WERI-Rb-1 (cell line): ENCODE results near the gene MARCHF6.
A peak's percentile ranks its signal among the peaks of the same experiment; 100 is the strongest.

ENCODE experiments used
- DNase-seq: peaks from one replicate; pipeline ENCODE4 v3.0.0-alpha.2; 2020
- H3K27ac ChIP-seq: fragments of 250-450 bp; sonication (Bioruptor Pico); 2 replicates; pipeline ENCODE4 v1.5.1; 2020; ENCODE audit warnings: mild to moderate bottlenecking, moderate library complexity
- H3K27me3 ChIP-seq: fragments of 250-450 bp; sonication (Bioruptor Pico); 2 replicates; pipeline ENCODE4 v1.5.1; 2021; ENCODE audit warnings: mild to moderate bottlenecking, low read depth, moderate library complexity; ENCODE audit not compliant: insufficient read depth, severe bottlenecking
- H3K36me3 ChIP-seq: fragments of 250-450 bp; sonication (Bioruptor Pico); 2 replicates; pipeline ENCODE4 v1.5.1; 2020; ENCODE audit warnings: mild to moderate bottlenecking, moderate library complexity
- H3K4me3 ChIP-seq: 2 replicates; pipeline ENCODE4 v1.5.1; 2011; ENCODE audit warnings: low read depth, mild to moderate bottlenecking, control low read depth, low read length
- H3K9me3 ChIP-seq: fragments of 250-450 bp; sonication (Bioruptor Pico); 2 replicates; pipeline ENCODE4 v1.5.1; 2021; ENCODE audit warnings: mild to moderate bottlenecking, moderate library complexity; ENCODE audit not compliant: severe bottlenecking
- TF ChIP-seq, protein P1 (sequence below): IDR thresholded peaks from 2 replicates; pipeline ENCODE4 v1.5.1; 2011; ENCODE audit warnings: low read depth, mild to moderate bottlenecking, control low read depth, inconsistent platforms, low read length

The MARCHF6 gene

DNA sequence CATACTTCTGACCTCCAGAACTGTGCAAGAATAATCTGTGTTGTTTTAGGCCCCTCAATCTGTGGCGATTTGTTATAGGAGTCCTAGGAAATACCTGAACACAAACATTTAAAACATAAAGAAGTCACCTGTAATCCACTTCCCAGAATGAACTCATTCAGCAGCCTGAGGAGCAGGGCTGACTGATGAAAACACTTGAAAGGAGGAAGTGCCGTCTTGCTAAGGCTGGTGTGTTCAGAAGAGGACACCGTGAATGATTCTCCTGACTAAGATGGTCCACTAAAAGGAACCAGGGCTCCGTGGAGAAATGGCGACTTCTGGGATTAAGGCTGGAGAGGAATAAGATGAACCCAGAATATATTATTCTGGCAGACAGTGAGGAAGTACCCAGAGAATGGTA is 18.7 kb upstream of the MARCHF6 start:
- H3K27me3 ChIP-seq, result no peaks in the 10 kb centered on the region
- H3K27ac ChIP-seq, result peak overlapping the region; percentile 3; the same call in 1 of the 2 replicates
- peaks cover 8% of the 10 kb centered on the region for H3K9me3 ChIP-seq
- no peak overlapping the region for H3K4me3 ChIP-seq
- TF ChIP-seq, protein P1, sequence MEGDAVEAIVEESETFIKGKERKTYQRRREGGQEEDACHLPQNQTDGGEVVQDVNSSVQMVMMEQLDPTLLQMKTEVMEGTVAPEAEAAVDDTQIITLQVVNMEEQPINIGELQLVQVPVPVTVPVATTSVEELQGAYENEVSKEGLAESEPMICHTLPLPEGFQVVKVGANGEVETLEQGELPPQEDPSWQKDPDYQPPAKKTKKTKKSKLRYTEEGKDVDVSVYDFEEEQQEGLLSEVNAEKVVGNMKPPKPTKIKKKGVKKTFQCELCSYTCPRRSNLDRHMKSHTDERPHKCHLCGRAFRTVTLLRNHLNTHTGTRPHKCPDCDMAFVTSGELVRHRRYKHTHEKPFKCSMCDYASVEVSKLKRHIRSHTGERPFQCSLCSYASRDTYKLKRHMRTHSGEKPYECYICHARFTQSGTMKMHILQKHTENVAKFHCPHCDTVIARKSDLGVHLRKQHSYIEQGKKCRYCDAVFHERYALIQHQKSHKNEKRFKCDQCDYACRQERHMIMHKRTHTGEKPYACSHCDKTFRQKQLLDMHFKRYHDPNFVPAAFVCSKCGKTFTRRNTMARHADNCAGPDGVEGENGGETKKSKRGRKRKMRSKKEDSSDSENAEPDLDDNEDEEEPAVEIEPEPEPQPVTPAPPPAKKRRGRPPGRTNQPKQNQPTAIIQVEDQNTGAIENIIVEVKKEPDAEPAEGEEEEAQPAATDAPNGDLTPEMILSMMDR, result no peak
- DNase-seq, result no peak
- no peaks in the 10 kb centered on the region for H3K36me3 ChIP-seq

DNA sequence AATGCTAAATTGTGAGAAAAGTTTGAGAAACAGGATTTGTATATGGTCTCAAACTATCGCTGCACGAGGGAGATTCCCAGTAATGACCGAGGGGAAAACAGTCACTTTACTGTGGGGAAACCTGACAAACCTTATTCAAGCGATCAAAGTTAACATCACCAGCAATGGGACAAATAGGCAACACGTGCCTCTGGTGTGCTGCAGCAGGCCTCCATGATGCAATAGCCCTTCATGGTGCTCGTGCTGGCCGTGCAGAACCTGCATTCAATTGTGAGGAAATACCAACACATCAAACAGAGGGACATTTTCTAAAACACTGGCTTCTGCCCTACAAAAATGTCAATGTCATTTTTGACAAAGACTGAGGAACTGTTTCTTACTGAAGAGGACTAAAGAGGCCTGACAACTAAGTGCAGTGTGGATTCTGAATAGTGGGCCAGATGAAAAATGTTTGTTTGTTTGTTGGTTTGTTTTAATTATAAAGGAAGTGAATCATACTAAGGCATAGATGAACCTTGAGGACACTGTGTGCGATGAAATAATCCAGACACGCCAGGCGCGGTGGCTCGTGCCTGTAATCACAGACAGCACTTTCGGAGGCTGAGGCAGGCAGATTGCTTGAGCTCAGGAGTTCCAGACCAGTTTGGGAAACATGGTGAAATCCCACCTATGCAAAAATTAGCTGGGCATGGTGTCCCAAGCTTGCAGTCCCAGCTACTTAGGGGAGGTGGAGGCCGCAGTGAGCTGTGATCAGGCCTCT is 17.6 kb upstream of the MARCHF6 start:
- Histone ChIP-seq H3K4me3 (no peak overlapping the region), H3K27ac (no peak overlapping the region), H3K9me3 (peaks cover 8% of the 10 kb centered on the region), H3K36me3 (no peaks in the 10 kb centered on the region), H3K27me3 (no peaks in the 10 kb centered on the region)
- TF ChIP-seq, protein P1, result no peak
- DNase-seq, result no peak

DNA sequence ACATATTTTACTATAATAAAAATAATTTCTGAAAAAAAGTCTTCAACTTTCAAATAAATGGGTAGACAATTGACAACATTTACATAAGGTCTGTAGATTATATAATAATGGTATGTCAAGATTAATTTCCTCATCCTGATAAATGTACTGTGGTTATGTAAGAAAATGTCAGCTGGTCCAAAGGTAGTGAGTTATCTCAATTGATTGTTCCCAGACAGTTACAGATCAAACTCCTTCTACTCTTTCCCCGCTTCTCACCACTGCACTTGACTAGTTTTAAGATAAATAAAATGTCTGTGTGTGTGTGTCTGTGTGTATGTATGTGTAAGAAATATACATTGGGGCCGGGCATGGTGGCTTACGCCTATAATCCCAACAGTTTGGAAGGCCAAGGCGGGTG is 16.4 kb upstream of the MARCHF6 start:
- TF ChIP-seq, protein P1, result no peak
- no peak overlapping the region for H3K27ac ChIP-seq
- H3K4me3 ChIP-seq, result no peak overlapping the region
- H3K9me3 ChIP-seq, result peaks cover 8% of the 10 kb centered on the region
- H3K27me3 ChIP-seq, result no peaks in the 10 kb centered on the region
- no peak for DNase-seq
- no peaks in the 10 kb centered on the region for H3K36me3 ChIP-seq

DNA sequence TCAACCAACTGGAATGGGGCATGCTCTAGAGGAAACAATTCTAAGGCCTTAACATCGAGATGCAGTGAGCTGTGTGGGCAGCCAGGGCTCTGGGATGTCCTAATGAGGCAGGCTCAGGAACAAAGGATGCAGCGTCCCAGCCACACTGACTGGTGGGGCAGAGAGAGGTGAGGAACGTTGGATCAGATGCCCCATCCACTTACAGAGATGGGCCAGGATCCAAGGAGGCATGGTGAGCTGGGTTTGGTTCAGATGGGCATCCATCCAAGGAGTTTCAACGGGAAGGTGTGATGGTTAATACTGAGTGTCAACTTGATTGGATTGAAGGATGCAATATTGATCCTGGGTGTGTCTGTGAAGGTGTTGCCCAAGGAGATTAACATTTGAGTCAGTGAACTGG is 15.5 kb upstream of the MARCHF6 start:
- no peak overlapping the region for H3K4me3 ChIP-seq
- TF ChIP-seq, protein P1, result no peak
- H3K36me3 ChIP-seq, result no peaks in the 10 kb centered on the region
- DNase-seq, result no peak
- H3K27me3 ChIP-seq, result no peaks in the 10 kb centered on the region
- H3K27ac ChIP-seq, result no peak overlapping the region
- peaks cover 6% of the 10 kb centered on the region for H3K9me3 ChIP-seq

DNA sequence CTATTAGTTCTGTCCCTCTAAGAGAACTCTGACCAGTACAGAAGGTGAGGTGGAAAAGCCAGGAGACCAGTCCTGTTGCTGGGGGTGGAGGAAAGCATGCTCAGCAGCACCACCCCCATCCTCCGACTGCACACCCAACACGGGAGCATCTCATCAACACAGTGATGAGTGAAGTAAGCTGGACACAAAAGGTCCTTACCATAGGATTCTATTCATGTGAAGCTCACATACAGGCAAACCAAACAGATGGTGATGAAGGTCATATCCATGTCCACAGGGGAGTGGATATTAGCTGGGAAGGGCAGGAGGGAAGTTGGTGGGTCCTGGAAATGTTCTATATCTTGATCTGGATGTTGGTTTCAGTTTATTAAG is 14.8 kb upstream of the MARCHF6 start:
- Histone ChIP-seq H3K27ac (no peak overlapping the region), H3K36me3 (no peaks in the 10 kb centered on the region), H3K4me3 (no peak overlapping the region), H3K27me3 (no peaks in the 10 kb centered on the region), H3K9me3 (no peaks in the 10 kb centered on the region)
- no peak for DNase-seq
- TF ChIP-seq, protein P1, result no peak
